Activated CD4-positive, alpha-beta memory T cell treated with anti-CD3 and anti-CD28 coated beads, Interleukin-2, amount 10 ng/mL, durations not matched to agents 7 days and 5 days (primary cell): ENCODE data around the gene UPB1. TPM values are rescaled to one million over a fixed set of nuclear protein-coding genes. Genes with fewer than 3 reads are reported as not detected.
"Not testable (repeated sequence)": the region's sequence is repeated elsewhere in the genome, so short reads cannot be mapped to it uniquely, and the experiment has no call there.

ENCODE experiments used
- CTCF ChIA-PET: fragments of 350-600 bp; sonication (Branson Sonifier 250); formaldehyde crosslinking; loops from one replicate; lab custom pipeline; 2021; ENCODE audit warnings: antibody characterized with exemption, inconsistent platforms; lab: Charles Lee
- POLR2A ChIA-PET: fragments of 350-600 bp; sonication (Branson Sonifier 250); formaldehyde crosslinking; loops from one replicate; lab custom pipeline; 2021; ENCODE audit warnings: antibody characterized with exemption; lab: Charles Lee
- DNase-seq: peaks from one replicate; pipeline ENCODE4 v3.0.0-alpha.2; 2020
- H3K27ac Mint-ChIP-seq: one replicate; pipeline ENCODE4 v1.8.0; 2021; ENCODE audit warnings: mild to moderate bottlenecking, mixed read lengths
- H3K27me3 Mint-ChIP-seq: one replicate; pipeline ENCODE4 v1.8.0; 2021; ENCODE audit warnings: mixed read lengths
- H3K36me3 Mint-ChIP-seq: one replicate; pipeline ENCODE4 v1.8.0; 2021; ENCODE audit warnings: low read depth, mixed read lengths
- H3K4me1 Mint-ChIP-seq: one replicate; pipeline ENCODE4 v1.8.0; 2021; ENCODE audit warnings: mixed read lengths
- H3K4me3 Mint-ChIP-seq: one replicate; pipeline ENCODE4 v1.8.0; 2021; ENCODE audit warnings: mild to moderate bottlenecking, mixed read lengths
- H3K9me3 Mint-ChIP-seq: one replicate; pipeline ENCODE4 v1.8.0; 2021; ENCODE audit warnings: mixed read lengths
- total RNA-seq, 2 experiments: library from RNA; stranded (reverse); gene quantifications; one replicate each; pipeline ENCODE4 v1.2.3, GENCODE V29; 2021

Gene UPB1
- total RNA-seq, 2 experiments from 2014 or later = 0.30 to 0.33 TPM

GRCh38 chr22:24543679-24544243 lies 48.6 kb downstream of the UPB1 start:
- DNase-seq = no peak
- Mint-ChIP-seq H3K27ac (no peak overlapping the region), H3K4me3 (no peak overlapping the region), H3K4me1 (no peaks in the 10 kb centered on the region), H3K9me3 (no peaks in the 10 kb centered on the region), H3K27me3 (no peaks in the 10 kb centered on the region), H3K36me3 (peaks cover 70% of the 10 kb centered on the region)
- POLR2A ChIA-PET = interaction anchor here (1.2 to 1.9 kb wide), 3 partner anchors 10 to 13 kb away, joined by 3 to 17 read pairs (median 5); partner anchors contain the start of gene GUCD1
- CTCF ChIA-PET = interaction anchor here (1.3 kb wide), 1 partner anchor 14 kb away, joined by 4 read pairs; no protein-coding TSS in a partner anchor

DNA sequence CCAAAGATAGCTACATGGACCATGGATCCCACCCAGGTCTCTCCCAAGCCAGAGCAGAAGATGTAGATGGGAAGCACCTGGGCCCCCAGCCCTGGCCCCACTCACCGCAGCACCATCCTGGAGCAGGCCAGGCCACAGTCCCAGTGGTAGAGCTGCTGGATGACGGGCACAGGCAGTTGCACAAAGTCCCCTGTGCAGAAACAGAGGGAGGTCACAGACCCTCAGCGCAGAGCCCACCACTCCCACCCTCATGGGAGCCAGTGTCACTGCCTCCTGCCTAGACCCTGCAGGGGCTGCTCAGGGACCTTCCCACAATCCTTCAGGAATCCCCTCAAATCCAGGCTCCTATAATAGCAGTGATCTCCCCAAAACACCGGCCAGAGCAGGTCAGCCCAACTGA lies 53.7 kb downstream of the UPB1 start:
- Mint-ChIP-seq H3K9me3 (no peaks in the 10 kb centered on the region), H3K36me3 (peaks cover 37% of the 10 kb centered on the region), H3K4me3 (no peak overlapping the region), H3K27me3 (no peaks in the 10 kb centered on the region), H3K4me1 (peaks cover 20% of the 10 kb centered on the region), H3K27ac (no peak overlapping the region)
- ChIA-PET POLR2A (interaction anchor here (0.8 to 1.0 kb wide), 2 partner anchors 18 to 28 kb away, joined by 3 read pairs; no protein-coding TSS in a partner anchor), CTCF (no interaction called here)
- DNase-seq = no peak

- H3K27ac Mint-ChIP-seq = no peak overlapping the region
- CTCF ChIA-PET = no interaction called here
Measured at GRCh38 chr22:24550028-24550901, 55.1 kb downstream of the UPB1 start.

DNA sequence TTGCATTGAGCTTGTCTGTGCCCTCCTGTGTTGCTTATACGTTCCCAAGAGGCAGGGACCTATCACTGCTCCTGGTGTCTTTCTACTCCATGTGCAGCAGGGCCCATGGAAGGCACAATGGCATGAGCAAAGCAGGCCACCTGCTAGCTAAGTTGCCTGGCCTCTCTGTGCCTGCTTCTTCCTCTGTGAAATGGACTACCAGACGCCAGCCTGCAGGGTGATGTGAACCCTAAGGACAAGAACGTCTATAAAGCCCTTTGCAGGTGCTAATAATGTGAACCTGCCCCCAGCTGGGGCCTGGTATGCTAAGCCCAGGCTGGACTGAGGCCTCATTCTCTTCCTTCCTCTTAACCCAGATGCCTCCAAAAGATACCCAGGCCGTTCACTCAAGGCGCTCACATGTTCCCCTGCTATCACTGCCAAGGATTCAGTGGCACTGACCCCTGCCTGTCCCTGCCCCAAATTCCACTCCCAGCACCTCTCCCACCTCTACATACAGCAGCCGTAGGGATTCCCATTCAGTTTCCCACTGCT lies 55.8 kb downstream of the UPB1 start:
- no peak overlapping the region for H3K4me3 Mint-ChIP-seq
- CTCF ChIA-PET = no interaction called here
- no peak for DNase-seq
- H3K4me1 Mint-ChIP-seq = peaks cover 27% of the 10 kb centered on the region
- no peaks in the 10 kb centered on the region for H3K27me3 Mint-ChIP-seq
- POLR2A ChIA-PET = interaction anchor here (1.5 to 1.6 kb wide), 2 partner anchors 9 to 13 kb away, joined by 4 read pairs; no protein-coding TSS in a partner anchor
- peaks cover 31% of the 10 kb centered on the region for H3K36me3 Mint-ChIP-seq
- no peak overlapping the region for H3K27ac Mint-ChIP-seq
- no peaks in the 10 kb centered on the region for H3K9me3 Mint-ChIP-seq

More at GRCh38 chr22:24550028-24550901, 55.1 kb downstream of the UPB1 start:
- DNase-seq = no peak
- H3K4me3 Mint-ChIP-seq = no peak overlapping the region
- H3K9me3 Mint-ChIP-seq = no peaks in the 10 kb centered on the region
- no peaks in the 10 kb centered on the region for H3K27me3 Mint-ChIP-seq
- peaks cover 29% of the 10 kb centered on the region for H3K36me3 Mint-ChIP-seq
- POLR2A ChIA-PET = interaction anchor here (1.5 to 1.6 kb wide), 2 partner anchors 8 to 12 kb away, joined by 4 read pairs; no protein-coding TSS in a partner anchor
- H3K4me1 Mint-ChIP-seq = peaks cover 24% of the 10 kb centered on the region

DNA sequence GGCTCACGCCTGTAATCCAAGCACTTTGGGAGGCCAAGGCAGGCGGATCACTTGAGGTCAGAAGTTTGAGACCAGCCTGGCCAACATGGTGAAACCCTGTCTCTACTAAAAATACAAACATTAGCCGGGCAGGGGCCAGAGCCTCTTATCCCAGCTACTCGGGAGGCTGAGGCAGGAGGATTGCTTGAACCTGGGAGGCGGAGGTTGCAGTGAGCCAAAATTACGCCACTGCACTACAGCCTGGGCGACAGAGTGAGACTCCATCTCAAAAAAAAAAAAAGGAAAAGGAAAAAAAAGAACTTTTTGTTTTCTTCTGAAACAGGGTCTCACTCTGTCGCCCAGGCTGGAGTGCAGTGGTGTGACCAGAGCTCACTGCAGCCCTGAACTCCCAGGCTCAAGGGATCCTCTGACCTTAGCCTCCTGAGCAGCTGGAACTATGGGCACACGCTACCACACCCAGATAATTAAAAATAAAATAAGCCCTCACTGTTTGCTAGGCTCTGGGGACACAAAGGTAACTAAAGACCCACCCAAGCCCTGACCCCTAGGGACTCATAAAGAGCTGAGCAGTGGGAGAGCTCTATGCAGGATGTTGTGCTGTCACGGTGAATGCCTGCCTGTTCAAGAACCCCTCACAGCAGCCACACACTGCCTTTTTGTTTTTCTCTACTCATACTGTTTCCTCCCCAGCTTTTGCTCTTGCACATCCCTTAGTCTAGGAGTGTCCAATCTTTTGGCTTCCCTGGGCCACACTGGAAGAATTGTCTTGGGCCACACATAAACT lies 57.6 kb downstream of the UPB1 start:
- H3K9me3 Mint-ChIP-seq = not testable (repeated sequence)

DNA sequence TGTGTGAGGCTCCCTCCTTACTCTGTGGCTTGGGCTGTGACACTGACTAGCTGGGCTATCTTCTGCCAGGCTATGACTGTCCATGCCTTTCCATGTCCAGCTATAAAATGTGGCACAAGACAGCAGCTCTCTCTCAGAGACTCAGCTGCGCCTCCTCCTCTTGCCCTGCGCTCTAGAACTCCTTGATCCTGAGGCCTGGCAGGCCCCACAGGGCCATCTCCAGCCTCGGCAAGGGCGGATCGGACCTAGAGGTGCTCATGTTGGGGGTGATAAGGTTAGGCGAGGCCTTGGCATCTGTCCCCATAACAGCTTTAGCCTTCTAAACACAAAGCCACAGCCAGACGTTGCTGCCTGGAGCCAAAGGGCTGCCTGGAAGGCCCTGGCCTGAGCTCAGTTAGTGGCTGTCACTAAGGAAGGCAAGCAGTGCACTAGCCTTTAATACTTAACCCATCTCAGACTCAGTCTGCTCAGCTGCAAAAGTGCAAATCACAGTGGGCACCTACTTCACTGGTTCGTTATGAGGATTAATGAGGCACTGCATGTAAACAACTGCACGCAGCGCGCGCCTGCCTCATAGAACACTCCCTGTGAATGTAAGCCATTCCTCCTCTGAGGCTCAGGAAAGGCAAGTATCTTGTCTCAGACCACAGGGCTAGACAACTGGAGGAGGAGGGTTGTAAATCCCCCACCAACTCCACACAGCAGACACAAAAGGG lies 58.6 kb downstream of the UPB1 start:
- Mint-ChIP-seq H3K27me3 (no peaks in the 10 kb centered on the region), H3K9me3 (no peaks in the 10 kb centered on the region), H3K27ac (peak overlapping the region; percentile 80), H3K36me3 (peaks cover 34% of the 10 kb centered on the region), H3K4me1 (peaks cover 50% of the 10 kb centered on the region), H3K4me3 (peak overlapping the region; percentile 93)
- peak; percentile 19 for DNase-seq
- ChIA-PET CTCF (no interaction called here), POLR2A (interaction anchor here (0.9 to 3.8 kb wide), 10 partner anchors 9 to 126 kb away, joined by 3 to 17 read pairs (median 6); partner anchors contain the start of gene ADORA2A)

More for the DNA sequence above, 57.6 kb downstream of the UPB1 start:
- H3K27me3 Mint-ChIP-seq, DNase-seq, CTCF ChIA-PET, H3K4me3 Mint-ChIP-seq: not testable (repeated sequence)
- Mint-ChIP-seq H3K27ac (peak overlapping the region; percentile 54), H3K36me3 (peaks cover 29% of the 10 kb centered on the region), H3K4me1 (peaks cover 39% of the 10 kb centered on the region)
- POLR2A ChIA-PET = interaction anchor here (1.0 to 3.8 kb wide), 5 partner anchors 8 to 49 kb away, joined by 3 to 17 read pairs (median 4); no protein-coding TSS in a partner anchor

GRCh38 chr22:24554313-24555164 lies 59.4 kb downstream of the UPB1 start, which contains the start of gene GUCD1:
Gene GUCD1, minus strand, starts transcription at chr22:24555138. Its CDS starts 147 bp downstream, at chr22:24554991.
- H3K4me1 Mint-ChIP-seq = peaks cover 58% of the 10 kb centered on the region
- CTCF ChIA-PET = interaction anchor here (0.7 to 1.6 kb wide), 5 partner anchors 27 to 249 kb away, joined by 3 read pairs; no protein-coding TSS in a partner anchor

GRCh38 chr22:24555165-24556039 lies 60.3 kb downstream of the UPB1 start, which contains the start of gene SNRPD3:
Gene SNRPD3, plus strand, starts transcription at chr22:24555999. Its CDS starts 1,676 bp downstream, at chr22:24557675.
- peak; percentile 100 for DNase-seq
- ChIA-PET POLR2A (interaction anchor here (0.6 to 3.8 kb wide), 25 partner anchors 11 to 661 kb away, joined by 3 to 17 read pairs (median 5); partner anchors contain the start of genes ADORA2A, CABIN1, LRRC75B and MIF), CTCF (interaction anchor here (0.6 to 1.6 kb wide), 6 partner anchors 28 to 248 kb away, joined by 3 read pairs; no protein-coding TSS in a partner anchor)
- Mint-ChIP-seq H3K4me3 (peak within 1 kb of the TSS; percentile 99), H3K4me1 (peaks cover 58% of the 10 kb centered on the region), H3K27ac (peak within 1 kb of the TSS; percentile 93), H3K9me3 (no peaks in the 10 kb centered on the region), H3K27me3 (no peaks in the 10 kb centered on the region), H3K36me3 (peaks cover 42% of the 10 kb centered on the region)

More at GRCh38 chr22:24554313-24555164, 59.4 kb downstream of the UPB1 start, which contains the start of gene GUCD1:
- Mint-ChIP-seq H3K9me3 (no peaks in the 10 kb centered on the region), H3K27ac (peak within 1 kb of the TSS; percentile 93), H3K36me3 (peaks cover 39% of the 10 kb centered on the region), H3K27me3 (no peaks in the 10 kb centered on the region), H3K4me3 (peak within 1 kb of the TSS; percentile 99)
- POLR2A ChIA-PET = interaction anchor here (0.6 to 3.8 kb wide), 26 partner anchors 10 to 660 kb away, joined by 3 to 17 read pairs (median 4); partner anchors contain the start of genes ADORA2A, CABIN1, LRRC75B and MIF
- peak; percentile 41 for DNase-seq

- CTCF ChIA-PET = no interaction called here
- POLR2A ChIA-PET = interaction anchor here (1.0 kb wide), 1 partner anchor 48 kb away, joined by 4 read pairs; no protein-coding TSS in a partner anchor
- H3K27ac Mint-ChIP-seq = no peak overlapping the region
- H3K27me3 Mint-ChIP-seq = no peaks in the 10 kb centered on the region
- no peak overlapping the region for H3K4me3 Mint-ChIP-seq
- H3K4me1 Mint-ChIP-seq = peaks cover 56% of the 10 kb centered on the region
- DNase-seq = no peak
- peaks cover 58% of the 10 kb centered on the region for H3K36me3 Mint-ChIP-seq
- H3K9me3 Mint-ChIP-seq = no peaks in the 10 kb centered on the region
Measured at GRCh38 chr22:24559471-24559870, 64.3 kb downstream of the UPB1 start.

DNA sequence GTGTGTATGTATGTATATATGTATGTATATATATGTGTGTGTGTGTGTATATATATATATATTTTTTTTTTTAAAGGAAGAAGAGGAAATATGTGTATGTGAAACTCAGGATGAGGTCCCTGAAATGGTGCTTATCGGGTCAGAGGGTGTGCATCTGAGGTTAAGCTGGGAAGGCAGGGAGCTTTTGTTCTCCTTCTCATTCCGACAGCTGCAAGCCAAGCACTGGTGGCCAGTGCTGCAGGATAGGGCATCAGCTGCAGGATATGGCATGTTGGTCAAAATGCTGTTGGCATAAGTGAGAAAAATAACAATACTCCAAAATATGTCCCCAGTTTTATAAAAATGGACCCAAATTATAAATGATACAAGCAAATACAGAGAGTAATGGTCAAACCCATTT lies 68.1 kb downstream of the UPB1 start:
- no peaks in the 10 kb centered on the region for H3K9me3 Mint-ChIP-seq
- POLR2A ChIA-PET = no interaction called here
- H3K36me3 Mint-ChIP-seq = peaks cover 57% of the 10 kb centered on the region
- no peaks in the 10 kb centered on the region for H3K27me3 Mint-ChIP-seq
- H3K4me3 Mint-ChIP-seq = no peak overlapping the region
- no peak for DNase-seq
- CTCF ChIA-PET = no interaction called here
- H3K27ac Mint-ChIP-seq = no peak overlapping the region
- peaks cover 42% of the 10 kb centered on the region for H3K4me1 Mint-ChIP-seq
